Loucy (cell line): ENCODE results near the gene SMC3.

Source experiments
- H2AFZ ChIP-seq: fragments of 200-600 bp; sonication (generic); 2 replicates; pipeline ENCODE4 v1.6.0; 2016; ENCODE audit warnings: antibody characterized with exemption, mild to moderate bottlenecking, low read length, moderate library complexity
- H3F3A ChIP-seq: fragments of 200-600 bp; 2 replicates; pipeline ENCODE4 v1.6.0; 2016; ENCODE audit warnings: antibody characterized with exemption, low read depth, mild to moderate bottlenecking
- H3K27me3 ChIP-seq: fragments of 200-600 bp; sonication (generic); 2 replicates; pipeline ENCODE4 v1.6.1; 2014; ENCODE audit warnings: low read length, mild to moderate bottlenecking; ENCODE audit not compliant: insufficient read depth, poor library complexity, severe bottlenecking
- H3K36me3 ChIP-seq: fragments of 200-600 bp; sonication (generic); 2 replicates; pipeline ENCODE4 v1.6.1; 2016; ENCODE audit warnings: low read length; ENCODE audit not compliant: insufficient read depth
- H3K4me1 ChIP-seq: fragments of 200-600 bp; sonication (generic); 2 replicates; pipeline ENCODE4 v1.5.1; 2014; ENCODE audit warnings: low read length, mild to moderate bottlenecking; ENCODE audit not compliant: insufficient read depth, poor library complexity, severe bottlenecking
- H3K4me2 ChIP-seq: fragments of 200-600 bp; sonication (generic); 2 replicates; pipeline ENCODE4 v1.6.0; 2014; ENCODE audit warnings: antibody characterized with exemption, low read length, low read depth, mild to moderate bottlenecking; ENCODE audit not compliant: poor library complexity, severe bottlenecking
- H3K4me3 ChIP-seq: fragments of 200-600 bp; sonication (generic); 2 replicates; pipeline ENCODE4 v1.5.1; 2014; ENCODE audit warnings: low read length, mild to moderate bottlenecking, mixed read lengths; ENCODE audit not compliant: poor library complexity, severe bottlenecking
- H3K79me2 ChIP-seq: fragments of 200-600 bp; sonication (generic); 2 replicates; pipeline ENCODE4 v1.6.1; 2014; ENCODE audit warnings: low read length; ENCODE audit not compliant: insufficient read depth
- H3K9ac ChIP-seq: fragments of 200-600 bp; sonication (generic); 2 replicates; pipeline ENCODE4 v1.6.0; 2014; ENCODE audit warnings: mild to moderate bottlenecking, low read depth, low read length, moderate library complexity; ENCODE audit not compliant: poor library complexity, severe bottlenecking
- H3K9me2 ChIP-seq: fragments of 200-600 bp; sonication (generic); replicated peaks from 2 replicates; pipeline ENCODE4 v1.6.1; 2016; ENCODE audit warnings: low read depth, low read length, mixed read lengths
- H3K9me3 ChIP-seq: fragments of 200-600 bp; sonication (generic); 2 replicates; pipeline ENCODE4 v1.6.1; 2014; ENCODE audit warnings: mild to moderate bottlenecking, antibody characterized with exemption, low read length, low read depth; ENCODE audit not compliant: insufficient read depth
- H4K20me1 ChIP-seq: fragments of 200-600 bp; sonication (generic); 2 replicates; pipeline ENCODE4 v1.6.0; 2014; ENCODE audit warnings: antibody characterized with exemption, low read length, mild to moderate bottlenecking; ENCODE audit not compliant: insufficient read depth, poor library complexity, severe bottlenecking
- EZH2phosphoT487 ChIP-seq: fragments of 200-600 bp; IDR thresholded peaks from 2 replicates; pipeline ENCODE4 v1.6.1; 2018; ENCODE audit warnings: antibody characterized with exemption, mild to moderate bottlenecking, moderate library complexity, borderline replicate concordance
- TF ChIP-seq, protein P1 (sequence below): fragments of 200-600 bp; sonication (generic); conservative IDR thresholded peaks from 2 replicates; pipeline ENCODE4 v1.5.1; 2014; ENCODE audit warnings: mild to moderate bottlenecking, antibody characterized with exemption, low read length

Gene SMC3

DNA sequence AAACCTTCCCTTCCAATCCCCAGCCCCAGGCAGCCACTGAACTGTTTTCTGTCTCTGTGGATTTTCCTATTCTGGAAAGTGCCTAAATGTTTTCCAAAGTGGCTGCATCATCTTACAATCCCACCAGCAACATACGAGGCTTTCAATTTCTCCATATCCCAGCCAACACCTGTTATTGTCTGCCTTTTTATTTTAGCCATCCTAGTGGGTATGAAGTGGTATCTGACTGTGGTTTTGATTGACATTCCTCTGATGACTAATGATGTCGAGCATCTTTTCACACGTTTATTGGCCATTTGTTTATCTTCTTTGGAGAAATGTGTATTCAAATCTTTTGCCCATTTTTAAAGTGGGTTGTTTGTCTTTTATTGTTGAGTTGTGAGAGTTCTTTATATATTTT is 6.2 kb upstream of the SMC3 start:
- Histone ChIP-seq H3K4me1 (no peaks in the 10 kb centered on the region), H2AFZ (no peak overlapping the region), H3K9me2 (no peaks in the 10 kb centered on the region), H3K27me3 (no peaks in the 10 kb centered on the region), H3F3A (no peaks in the 10 kb centered on the region), H3K9ac (no peak overlapping the region), H3K4me3 (no peak overlapping the region), H4K20me1 (no peaks in the 10 kb centered on the region), H3K9me3 (no peaks in the 10 kb centered on the region), H3K36me3 (no peaks in the 10 kb centered on the region), H3K79me2 (no peaks in the 10 kb centered on the region), H3K4me2 (no peak overlapping the region)
- TF ChIP-seq, protein P1, sequence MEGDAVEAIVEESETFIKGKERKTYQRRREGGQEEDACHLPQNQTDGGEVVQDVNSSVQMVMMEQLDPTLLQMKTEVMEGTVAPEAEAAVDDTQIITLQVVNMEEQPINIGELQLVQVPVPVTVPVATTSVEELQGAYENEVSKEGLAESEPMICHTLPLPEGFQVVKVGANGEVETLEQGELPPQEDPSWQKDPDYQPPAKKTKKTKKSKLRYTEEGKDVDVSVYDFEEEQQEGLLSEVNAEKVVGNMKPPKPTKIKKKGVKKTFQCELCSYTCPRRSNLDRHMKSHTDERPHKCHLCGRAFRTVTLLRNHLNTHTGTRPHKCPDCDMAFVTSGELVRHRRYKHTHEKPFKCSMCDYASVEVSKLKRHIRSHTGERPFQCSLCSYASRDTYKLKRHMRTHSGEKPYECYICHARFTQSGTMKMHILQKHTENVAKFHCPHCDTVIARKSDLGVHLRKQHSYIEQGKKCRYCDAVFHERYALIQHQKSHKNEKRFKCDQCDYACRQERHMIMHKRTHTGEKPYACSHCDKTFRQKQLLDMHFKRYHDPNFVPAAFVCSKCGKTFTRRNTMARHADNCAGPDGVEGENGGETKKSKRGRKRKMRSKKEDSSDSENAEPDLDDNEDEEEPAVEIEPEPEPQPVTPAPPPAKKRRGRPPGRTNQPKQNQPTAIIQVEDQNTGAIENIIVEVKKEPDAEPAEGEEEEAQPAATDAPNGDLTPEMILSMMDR: no peak
- no peak for TF ChIP-seq EZH2phosphoT487

DNA sequence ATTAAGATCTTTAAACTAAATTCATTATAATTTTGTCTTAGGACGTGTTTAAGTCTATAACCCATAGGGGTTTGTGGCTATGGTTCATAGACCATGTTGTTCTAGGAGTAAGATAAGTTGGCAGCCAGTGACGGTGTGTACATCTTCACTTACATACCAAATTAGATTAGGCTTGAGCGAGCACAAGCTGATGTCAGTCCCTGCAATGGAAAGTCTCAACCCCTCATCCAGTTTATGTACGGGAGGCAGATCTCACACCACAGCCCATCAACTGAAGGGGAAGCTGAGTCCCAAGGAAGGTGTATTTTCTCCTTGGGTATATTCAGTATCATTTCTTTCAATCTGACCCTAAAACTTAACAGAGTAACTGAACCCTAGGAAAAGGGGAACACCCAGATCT is 5.1 kb upstream of the SMC3 start:
- Histone ChIP-seq H4K20me1 (no peaks in the 10 kb centered on the region), H3K9me3 (no peaks in the 10 kb centered on the region), H3K79me2 (peaks cover 7% of the 10 kb centered on the region; the same call in 1 of the 2 replicates), H2AFZ (no peak overlapping the region), H3K9me2 (no peaks in the 10 kb centered on the region), H3K36me3 (no peaks in the 10 kb centered on the region), H3K4me3 (no peak overlapping the region), H3K4me1 (peaks cover 4% of the 10 kb centered on the region), H3K4me2 (no peak overlapping the region), H3K27me3 (no peaks in the 10 kb centered on the region), H3F3A (no peaks in the 10 kb centered on the region), H3K9ac (no peak overlapping the region)
- TF ChIP-seq EZH2phosphoT487: no peak
- TF ChIP-seq, protein P1: no peak

DNA sequence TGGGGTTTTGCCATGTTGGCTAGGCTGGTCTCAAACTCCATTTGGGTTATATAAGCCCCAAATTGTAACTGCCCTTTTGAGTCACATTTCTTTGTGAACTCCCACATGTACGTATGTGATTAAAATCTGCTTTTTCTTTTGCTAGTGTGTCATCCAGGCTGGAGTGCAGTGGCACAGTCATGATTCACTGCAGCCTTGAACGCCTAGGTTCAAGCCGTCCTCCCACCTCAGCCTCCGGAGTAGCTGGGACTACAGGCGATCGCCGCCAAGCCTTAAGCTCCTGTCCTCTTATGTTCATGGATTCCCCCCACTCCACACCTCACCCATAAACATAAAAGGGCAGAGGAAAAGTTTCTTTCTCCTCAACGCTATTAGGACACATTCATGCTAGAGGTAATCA is 4.4 kb upstream of the SMC3 start:
- no peaks in the 10 kb centered on the region for H3K36me3 ChIP-seq

More for the DNA sequence above, 4.4 kb upstream of the SMC3 start:
- Histone ChIP-seq H3K9me3 (no peaks in the 10 kb centered on the region), H3K79me2 (peaks cover 13% of the 10 kb centered on the region), H3K9ac (no peak overlapping the region), H3K4me1 (peaks cover 4% of the 10 kb centered on the region), H3K27me3 (no peaks in the 10 kb centered on the region), H3F3A (no peaks in the 10 kb centered on the region), H3K9me2 (no peaks in the 10 kb centered on the region), H2AFZ (no peak overlapping the region), H3K4me2 (no peak overlapping the region), H4K20me1 (peaks cover 2% of the 10 kb centered on the region), H3K4me3 (no peak overlapping the region)
- no peak for TF ChIP-seq EZH2phosphoT487
- TF ChIP-seq, protein P1: no peak
